Neuronal stem cell (in vitro differentiated cells): ENCODE measurements around the gene EREG.

Source experiments
- DNase-seq: peaks from one replicate; pipeline ENCODE4 v3.0.0-alpha.2; 2013; ENCODE audit warnings: low spot score
- H2AFZ ChIP-seq: one replicate; pipeline ENCODE4 v1.6.1; 2013; ENCODE audit warnings: mild to moderate bottlenecking, low read length, inconsistent platforms
- H2AK5ac ChIP-seq: 2 replicates; pipeline ENCODE4 v1.6.1; 2013; ENCODE audit warnings: low read depth, mild to moderate bottlenecking, inconsistent platforms, low read length, moderate library complexity, mixed read lengths
- H2BK120ac ChIP-seq: 2 replicates; pipeline ENCODE4 v1.6.1; 2013; ENCODE audit warnings: low read depth, mild to moderate bottlenecking, inconsistent platforms, low read length, moderate library complexity, mixed read lengths
- H2BK12ac ChIP-seq: one replicate; pipeline ENCODE4 v1.6.1; 2013; ENCODE audit warnings: low read length, inconsistent platforms
- H2BK15ac ChIP-seq: 2 replicates; pipeline ENCODE4 v1.6.1; 2013; ENCODE audit warnings: mild to moderate bottlenecking, low read length, inconsistent platforms, mixed read lengths
- H2BK5ac ChIP-seq: one replicate; pipeline ENCODE4 v1.6.1; 2013; ENCODE audit warnings: inconsistent platforms, mild to moderate bottlenecking, low read length, moderate library complexity
- H3K14ac ChIP-seq: one replicate; pipeline ENCODE4 v1.6.1; 2013; ENCODE audit warnings: low read length, inconsistent platforms
- H3K18ac ChIP-seq: 2 replicates; pipeline ENCODE4 v1.6.1; 2013; ENCODE audit warnings: low read length, inconsistent platforms
- H3K23ac ChIP-seq: 2 replicates; pipeline ENCODE4 v1.6.1; 2013; ENCODE audit warnings: low read depth, mild to moderate bottlenecking, mixed read lengths, low read length, inconsistent platforms; ENCODE audit not compliant: poor library complexity
- H3K27ac ChIP-seq: replicated peaks from 3 replicates; pipeline ENCODE4 v1.5.1; 2013; ENCODE audit warnings: low read length, inconsistent platforms
- H3K27me3 ChIP-seq, 3 experiments: 2 replicates each; pipeline ENCODE4 v1.6.1; 2013; ENCODE audit warnings: low read length in 3 of 3, mild to moderate bottlenecking in 2 of 3, inconsistent platforms in 1 of 3, low read depth in 1 of 3, mixed read lengths in 1 of 3, moderate library complexity in 1 of 3; ENCODE audit not compliant: control insufficient read depth in 3 of 3, insufficient read depth in 3 of 3
- H3K36me3 ChIP-seq, 2 donors: replicated peaks in 1 of 2; 2 replicates each; pipeline ENCODE4 v1.6.1; 2013; ENCODE audit warnings: low read length in 2 of 2; ENCODE audit not compliant: control insufficient read depth in 2 of 2, insufficient read depth in 2 of 2
- H3K4ac ChIP-seq: 2 replicates; pipeline ENCODE4 v1.6.1; 2013; ENCODE audit warnings: inconsistent platforms, mild to moderate bottlenecking, low read length, moderate library complexity
- H3K4me1 ChIP-seq, 2 donors: 1 replicate in 1 of 2; 2 replicates in 1 of 2; pipeline ENCODE4 v1.6.1; 2013; ENCODE audit warnings: low read length in 2 of 2, low read depth in 1 of 2; ENCODE audit not compliant: control insufficient read depth in 2 of 2, insufficient read depth in 1 of 2
- H3K4me2 ChIP-seq: one replicate; pipeline ENCODE4 v1.6.1; 2013; ENCODE audit warnings: mild to moderate bottlenecking, low read length, inconsistent platforms; ENCODE audit not compliant: insufficient read depth, poor library complexity, severe bottlenecking
- H3K4me3 ChIP-seq, 2 donors: 2 replicates each; pipeline ENCODE4 v1.5.1; 2013; ENCODE audit warnings: low read length in 2 of 2, mild to moderate bottlenecking in 2 of 2, inconsistent platforms in 1 of 2, moderate library complexity in 1 of 2
- H3K79me1 ChIP-seq: one replicate; pipeline ENCODE4 v1.6.1; 2013; ENCODE audit warnings: low read depth, mild to moderate bottlenecking, inconsistent platforms, low read length, moderate library complexity
- H3K9ac ChIP-seq: one replicate; pipeline ENCODE4 v1.6.1; 2013; ENCODE audit warnings: mild to moderate bottlenecking, low read depth, low read length, inconsistent platforms; ENCODE audit not compliant: poor library complexity
- H3K9me3 ChIP-seq, 2 donors: replicated peaks in 1 of 2; 2 replicates each; pipeline versions ENCODE3 to v1.6.1; 2013; ENCODE audit warnings: low read length in 2 of 2, mild to moderate bottlenecking in 2 of 2, inconsistent platforms in 1 of 2, low read depth in 1 of 2, mixed read lengths in 1 of 2, moderate library complexity in 1 of 2; ENCODE audit not compliant: control insufficient read depth in 2 of 2, insufficient read depth in 1 of 2
- H4K8ac ChIP-seq: one replicate; pipeline ENCODE4 v1.6.1; 2013; ENCODE audit warnings: low read depth, mild to moderate bottlenecking, inconsistent platforms, low read length, moderate library complexity
- H4K91ac ChIP-seq: one replicate; pipeline ENCODE4 v1.6.1; 2013; ENCODE audit warnings: low read length, low read depth, mild to moderate bottlenecking, inconsistent platforms; ENCODE audit not compliant: poor library complexity
- WGBS, 2 donors: extraction: QIAGEN DNeasy Blood & Tissue Kit; methylation state at CpG; one replicate each; pipeline ENCODE4 v1.1.7; 2013; ENCODE audit warnings: missing lambda C conversion rate in 2 of 2, mixed read lengths in 1 of 2; ENCODE audit not compliant: insufficient read length in 2 of 2, insufficient replicate concordance in 1 of 2; ENCODE audit errors: extremely low coverage in 2 of 2; 5-methylcytosine and 5-hydroxymethylcytosine counted together

EREG gene

GRCh38 chr4:74357965-74358364 lies 7.0 kb upstream of the EREG start:
- Histone ChIP-seq H3K23ac (no peak overlapping the region), H2BK120ac (no peak overlapping the region), H2BK12ac (no peak overlapping the region), H3K79me1 (no peaks in the 10 kb centered on the region), H3K4me2 (no peak overlapping the region), H3K9me3 (no peaks in the 10 kb centered on the region), H3K27me3 (peaks cover 0 to 4% (median 0%) of the 10 kb centered on the region in 3 experiments), H3K18ac (no peak overlapping the region), H3K14ac (no peak overlapping the region), H3K4me3 (no peak overlapping the region), H3K4ac (no peak overlapping the region), H4K8ac (no peak overlapping the region), H3K4me1 (no peaks in the 10 kb centered on the region), H2AFZ (no peak overlapping the region), H2BK5ac (no peak overlapping the region), H3K36me3 (no peaks in the 10 kb centered on the region), H3K9ac (no peak overlapping the region), H3K27ac (no peak overlapping the region), H4K91ac (no peak overlapping the region), H2BK15ac (no peak overlapping the region), H2AK5ac (no peak overlapping the region)
- no CpG with 5 or more reads among the region's 1 CpG for WGBS, 2 donors
- no peak for DNase-seq

- peaks cover 7 to 10% of the 10 kb centered on the region in 2 donors for H3K4me1 ChIP-seq
- no peak overlapping the region for H3K4me2 ChIP-seq
- no peak overlapping the region for H3K4me3 ChIP-seq
- no peak overlapping the region for H3K23ac ChIP-seq
- no peak overlapping the region for H3K18ac ChIP-seq
- H2AK5ac ChIP-seq: no peak overlapping the region
- no peak overlapping the region for H4K8ac ChIP-seq
- H3K9me3 ChIP-seq: no peaks in the 10 kb centered on the region
- H4K91ac ChIP-seq: no peak overlapping the region
- H3K27ac ChIP-seq: no peak overlapping the region
- no peak overlapping the region for H2AFZ ChIP-seq
- no peak overlapping the region for H2BK5ac ChIP-seq
- H2BK15ac ChIP-seq: no peak overlapping the region
- H3K4ac ChIP-seq: no peak overlapping the region
- peaks cover 0 to 36% (median 15%) of the 10 kb centered on the region in 3 experiments for H3K27me3 ChIP-seq
- H3K14ac ChIP-seq: no peak overlapping the region
- H3K9ac ChIP-seq: no peak overlapping the region
- H2BK120ac ChIP-seq: no peak overlapping the region
- DNase-seq: no peak
- no peaks in the 10 kb centered on the region for H3K36me3 ChIP-seq
- H3K79me1 ChIP-seq: no peaks in the 10 kb centered on the region
- H2BK12ac ChIP-seq: no peak overlapping the region
- no CpG with 5 or more reads among the region's 4 CpGs for WGBS, 2 donors
These were observed 3.3 kb upstream of the EREG start for GRCh38 chr4:74361671-74362070.

- H3K14ac ChIP-seq: no peak overlapping the region
- H3K4me2 ChIP-seq: no peak overlapping the region
- H2AK5ac ChIP-seq: no peak overlapping the region
- H3K36me3 ChIP-seq: no peaks in the 10 kb centered on the region
- no peaks in the 10 kb centered on the region for H3K79me1 ChIP-seq
- H2BK15ac ChIP-seq: no peak overlapping the region
- no CpG with 5 or more reads among the region's 3 CpGs for WGBS, 2 donors
- H2BK12ac ChIP-seq: no peak overlapping the region
- no peak overlapping the region for H4K91ac ChIP-seq
- no peak overlapping the region for H3K4ac ChIP-seq
- peaks cover 7 to 10% of the 10 kb centered on the region in 2 donors for H3K4me1 ChIP-seq
- no peak overlapping the region for H4K8ac ChIP-seq
- H3K9me3 ChIP-seq: no peaks in the 10 kb centered on the region
- DNase-seq: no peak
- H3K23ac ChIP-seq: no peak overlapping the region
- H2BK5ac ChIP-seq: no peak overlapping the region
- H3K4me3 ChIP-seq: no peak overlapping the region
- H2AFZ ChIP-seq: no peak overlapping the region
- H2BK120ac ChIP-seq: no peak overlapping the region
- no peak overlapping the region for H3K9ac ChIP-seq
- H3K27ac ChIP-seq: no peak overlapping the region
- H3K27me3 ChIP-seq: peaks cover 0 to 43% (median 15%) of the 10 kb centered on the region in 3 experiments
- no peak overlapping the region for H3K18ac ChIP-seq
These were observed 2.6 kb upstream of the EREG start for GRCh38 chr4:74362347-74362746.

DNA sequence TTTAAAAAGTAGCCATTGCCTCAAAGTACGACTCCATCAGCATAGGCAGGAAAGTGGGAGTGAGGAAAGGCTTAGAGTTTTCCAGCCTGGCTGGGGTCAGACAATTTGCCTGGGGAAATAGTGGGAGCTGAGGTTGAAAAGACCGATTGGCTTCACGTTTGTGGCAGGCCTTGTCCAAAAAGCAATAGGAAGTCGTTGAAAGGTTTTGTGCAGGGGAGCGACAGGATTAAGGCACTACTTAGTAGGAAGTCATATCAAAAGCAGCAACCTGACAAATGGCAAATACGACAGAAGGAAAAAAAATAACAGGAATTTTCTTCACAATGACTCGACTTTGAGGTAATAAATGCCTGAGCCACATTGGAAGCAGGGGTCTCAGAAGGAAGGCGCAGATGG lies 691 bp upstream of the EREG start:
- Histone ChIP-seq H3K9me3 (no peaks in the 10 kb centered on the region), H3K4me1 (peaks cover 7 to 10% of the 10 kb centered on the region in 2 donors), H2BK15ac (no peak overlapping the region), H2BK120ac (no peak overlapping the region), H3K36me3 (no peaks in the 10 kb centered on the region), H3K27ac (no peak overlapping the region), H3K4ac (no peak overlapping the region), H2BK5ac (no peak overlapping the region), H3K9ac (no peak overlapping the region), H2AK5ac (no peak overlapping the region), H3K4me3 (no peak overlapping the region), H3K18ac (no peak overlapping the region), H3K27me3 (peaks cover 0 to 51% (median 15%) of the 10 kb centered on the region in 3 experiments), H3K23ac (no peak overlapping the region), H2BK12ac (no peak overlapping the region), H3K4me2 (peak overlapping the region; percentile 13), H4K91ac (no peak overlapping the region), H4K8ac (no peak overlapping the region), H3K14ac (no peak overlapping the region), H3K79me1 (no peaks in the 10 kb centered on the region), H2AFZ (no peak overlapping the region)
- WGBS, 2 donors: no CpG with 5 or more reads among the region's 8 CpGs
- peak; percentile 12 for DNase-seq
